HepG2 (cell line): ENCODE measurements around the gene TSGA10IP. TPM values are rescaled to one million over a fixed set of nuclear protein-coding genes. Genes with fewer than 3 reads are reported as not detected.

Experiments used
- ATAC-seq: fragments of 200-7000 bp; cut with Tn5 transposase; 3 replicates; pipeline ENCODE4 v1.9.1; 2020; ENCODE audit warnings: mild to moderate bottlenecking, moderate library complexity
- Bru-seq: library from RNA; stranded (reverse); fragments of 400-500 nt; gene quantifications from one replicate; lab custom pipeline; 2021; lab: Mats Ljungman, UMichigan
- BruChase-seq, 2 experiments: library from RNA; stranded (reverse); fragments of 400-500 nt; gene quantifications; one replicate each; lab custom pipeline; 2021; lab: Mats Ljungman, UMichigan
- BruUV-seq: library from RNA; stranded (reverse); fragments of 400-500 nt; replicated peaks from 2 replicates; lab custom pipeline; 2021; lab: Mats Ljungman, UMichigan
- CTCF ChIA-PET: fragments of 300-600 bp; formaldehyde crosslinking; extraction: SDS; loops from one replicate; lab custom pipeline; 2021; ENCODE audit warnings: low total read pairs, inconsistent platforms, low intra/inter-chr PET ratio; lab: Yijun Ruan, JAX
- POLR2A ChIA-PET: fragments of 350-600 bp; sonication (Branson Sonifier 250); formaldehyde crosslinking; loops from one replicate; lab custom pipeline; 2020; ENCODE audit warnings: antibody characterized with exemption, inconsistent platforms; lab: Yijun Ruan, JAX
- DNase-seq: peaks from one replicate; pipeline ENCODE4 v3.0.0-alpha.2; 2015; ENCODE audit warnings: low spot score
- FAIRE-seq: peaks from 3 replicates; lab custom pipeline; 2011; peaks lifted over from hg19 to GRCh38; lab: Jason Lieb, UNC
- H2AFZ ChIP-seq: one replicate; pipeline ENCODE4 v1.6.1; 2011; ENCODE audit warnings: low read length, inconsistent platforms
- H3K27ac ChIP-seq: fragments of 300-600 bp; 3 replicates; pipeline ENCODE4 v1.8.0; 2011; ENCODE audit warnings: mixed run types, mild to moderate bottlenecking, mixed read lengths, low read length, inconsistent platforms; ENCODE audit not compliant: insufficient read depth; ENCODE audit errors: extremely low read length
- H3K27me3 ChIP-seq, 2 experiments: fragments of 200-600 bp in 1 of 2; 2 replicates in 1 of 2; 3 replicates in 1 of 2; pipeline versions ENCODE4 v1.6.0 to v1.8.0; 2011; ENCODE audit warnings: low read length in 2 of 2, mild to moderate bottlenecking in 2 of 2, moderate library complexity in 2 of 2, inconsistent platforms in 1 of 2; ENCODE audit not compliant: insufficient read depth in 2 of 2, control insufficient read depth in 1 of 2
- H3K36me3 ChIP-seq, 2 experiments: fragments of 200-600 bp in 1 of 2; replicated peaks in 1 of 2; 2 replicates in 1 of 2; 3 replicates in 1 of 2; pipeline versions ENCODE4 v1.5.1 to v1.8.0; 2011; ENCODE audit warnings: low read length in 2 of 2, inconsistent platforms in 1 of 2; ENCODE audit not compliant: insufficient read depth in 2 of 2, control insufficient read depth in 1 of 2
- H3K4me1 ChIP-seq: 2 replicates; pipeline ENCODE4 v1.5.1; 2012; ENCODE audit warnings: low read length, inconsistent platforms; ENCODE audit not compliant: insufficient read depth
- H3K4me2 ChIP-seq: 2 replicates; pipeline ENCODE4 v1.6.0; 2011; ENCODE audit warnings: low read depth, low read length, inconsistent platforms
- H3K4me3 ChIP-seq, 3 experiments: fragments of 200-600 bp in 1 of 3; sonication (generic), shearing (Covaris generic) in 1 of 3; replicated peaks in 1 of 3; 2 replicates each; pipeline ENCODE4 v1.5.1; 2011 to 2016; ENCODE audit warnings: low read length in 3 of 3, inconsistent platforms in 2 of 3, low read depth in 2 of 3, mild to moderate bottlenecking in 2 of 3, control low read depth in 1 of 3, mixed read lengths in 1 of 3; ENCODE audit not compliant: insufficient read depth in 1 of 3
- H3K79me2 ChIP-seq: one replicate; pipeline ENCODE4 v1.6.1; 2011; ENCODE audit warnings: low read length, inconsistent platforms; ENCODE audit not compliant: insufficient read depth
- H3K9ac ChIP-seq: 2 replicates; pipeline ENCODE4 v1.6.0; 2011; ENCODE audit warnings: mild to moderate bottlenecking, low read depth, low read length, inconsistent platforms; ENCODE audit not compliant: insufficient read depth
- H3K9me3 ChIP-seq: 2 replicates; pipeline ENCODE4 v1.5.1; 2012; ENCODE audit warnings: mild to moderate bottlenecking, low read length
- H4K20me1 ChIP-seq: 2 replicates; pipeline ENCODE4 v1.6.0; 2011; ENCODE audit warnings: inconsistent platforms, mild to moderate bottlenecking, low read length, moderate library complexity; ENCODE audit not compliant: insufficient read depth
- CSRNP2 ChIP-seq: sonication (generic); formaldehyde crosslinking; conservative IDR thresholded peaks from 2 replicates; pipeline ENCODE4 v1.8.0; 2022; ENCODE audit warnings: low read depth, missing genetic modification reagents
- FOXM1 ChIP-seq: sonication (generic); formaldehyde crosslinking; IDR thresholded peaks from 2 replicates; pipeline ENCODE4 v1.5.0; 2020; ENCODE audit warnings: missing genetic modification reagents
- KLF9 ChIP-seq: IDR thresholded peaks from 2 replicates; pipeline ENCODE4 v1.6.1; 2016; ENCODE audit warnings: low read depth
- SNAPC5 ChIP-seq: sonication (generic); formaldehyde crosslinking; IDR thresholded peaks from 2 replicates; pipeline ENCODE4 v1.8.1; 2023; ENCODE audit warnings: mild to moderate bottlenecking, missing genetic modification reagents, borderline replicate concordance
- TMF1 ChIP-seq: sonication (generic); formaldehyde crosslinking; IDR thresholded peaks from 2 replicates; pipeline ENCODE4 v1.8.1; 2022; ENCODE audit warnings: low read depth, missing genetic modification reagents
- ZNF160 ChIP-seq: sonication (generic); formaldehyde crosslinking; IDR thresholded peaks from 2 replicates; pipeline ENCODE4 v1.8.0; 2022; ENCODE audit warnings: mild to moderate bottlenecking, inconsistent platforms, missing genetic modification reagents
- ZNF274 ChIP-seq: sonication (generic); formaldehyde crosslinking; IDR thresholded peaks from 2 replicates; pipeline ENCODE4 v1.5.1; 2020; ENCODE audit warnings: mild to moderate bottlenecking, missing genetic modification reagents
- WGBS: methylation state at CpG from one replicate; pipeline ENCODE4 v1.1.6; 2017; ENCODE audit warnings: low lambda C conversion rate; 5-methylcytosine and 5-hydroxymethylcytosine counted together
- in situ Hi-C: cut with HindIII; loops from 2 replicates; pipeline ENCODE4 v1.10.0; 2017; ENCODE audit warnings: low pct_unique_long_range_greater_than_20kb; ENCODE audit not compliant: extremely low pct_ligation_motif_present
- intact Hi-C: fragments of 100-400 bp; cut with micrococcal nuclease; formaldehyde crosslinking; loops from one replicate; pipeline ENCODE4 v1.10.0; 2022; ENCODE audit not compliant: unreplicated experiment
- long read RNA-seq, 2 experiments: library from RNA in 1 of 2; library from polyadenylated mRNA in 1 of 2; stranded (forward) in 1 of 2; unstranded in 1 of 2; transcript quantifications; one replicate each; pipeline ENCODE4 v2.0.0, GENCODE V29; 2019 to 2022
- polyA minus RNA-seq, 3 experiments: library from RNA; depleted of rRNA, polyadenylated mRNA; stranded (reverse); fragments of >200 nt; gene quantifications; 2 replicates each; pipeline ENCODE4 v1.2.3, GENCODE V29; 2011; ENCODE audit warnings: low replicate concordance in 1 of 3
- polyA plus RNA-seq, 8 experiments: library from polyadenylated mRNA; depleted of rRNA in 3 of 8; stranded (reverse) in 7 of 8; unstranded in 1 of 8; fragments of >200 nt; fragmentation: Illumina TruSeq in 4 of 8; extraction: Trizol in 4 of 8; gene quantifications; 2 replicates each; pipeline versions ENCODE4 v1.2.1 to v1.2.3, GENCODE V29; 2011 to 2016; ENCODE audit warnings: low read depth in 4 of 8, missing spikeins in 1 of 8, mixed read lengths in 1 of 8; ENCODE audit not compliant: insufficient read depth in 1 of 8
- total RNA-seq, 5 experiments: library from RNA; depleted of rRNA; stranded (reverse); fragments of >200 nt; fragmentation: Illumina TruSeq; extraction: Trizol; gene quantifications; 2 replicates each; pipeline ENCODE4 v1.2.3, GENCODE V29; 2016; ENCODE audit warnings: low read depth in 1 of 5

TSGA10IP gene
- not detected in 2 replicates for total RNA-seq (2016; rRNA removed; fragmentation: Illumina TruSeq; extraction: Trizol)
- not detected in 2 replicates for total RNA-seq (2016; cell fraction: cytosol; rRNA removed; fragmentation: Illumina TruSeq; extraction: Trizol; ENCODE audit: low read depth)
- 0.12 TPM in 1 of 2 replicates, not detected in the other for total RNA-seq (2016; cell fraction: insoluble cytoplasmic fraction; rRNA removed; fragmentation: Illumina TruSeq; extraction: Trizol)
- not detected in 2 replicates for total RNA-seq (2016; cell fraction: membrane; rRNA removed; fragmentation: Illumina TruSeq; extraction: Trizol)
- total RNA-seq (2016; cell fraction: nucleus; rRNA removed; fragmentation: Illumina TruSeq; extraction: Trizol) = not detected in 2 replicates
- 0.07 TPM in 1 of 2 replicates, not detected in the other for polyA plus RNA-seq (2011; rRNA removed)
- 0.05 and 0.12 TPM in 2 replicates for polyA plus RNA-seq (2011; cell fraction: cytosol; rRNA removed)
- polyA plus RNA-seq (2011; cell fraction: nucleus; rRNA removed) = 0.21 and 0.23 TPM in 2 replicates
- 0.07 and 0.12 TPM in 2 replicates for polyA plus RNA-seq (2012)
- 0.24 TPM in 1 of 2 replicates, not detected in the other for polyA plus RNA-seq (2016; cell fraction: cytosol; fragmentation: Illumina TruSeq; extraction: Trizol; ENCODE audit: low read depth)
- polyA plus RNA-seq (2016; cell fraction: insoluble cytoplasmic fraction; fragmentation: Illumina TruSeq; extraction: Trizol; ENCODE audit: low read depth) = not detected in 2 replicates
- not detected in 2 replicates for polyA plus RNA-seq (2016; cell fraction: membrane; fragmentation: Illumina TruSeq; extraction: Trizol; ENCODE audit: low read depth)
- polyA plus RNA-seq (2016; cell fraction: nucleus; fragmentation: Illumina TruSeq; extraction: Trizol; ENCODE audit: insufficient read depth, low read depth) = not detected in 2 replicates
- polyA minus RNA-seq (2011; rRNA and poly(A)+ RNA removed; ENCODE audit: low replicate concordance) = 0.12 TPM in 1 of 2 replicates, not detected in the other
- polyA minus RNA-seq (2011; cell fraction: cytosol; rRNA and poly(A)+ RNA removed) = not detected in 2 replicates
- polyA minus RNA-seq (2011; cell fraction: nucleus; rRNA and poly(A)+ RNA removed) = 0.37 TPM in 1 of 2 replicates, not detected in the other
- not detected for Bru-seq, nascent RNA
- BruChase-seq, experiment 1, labeled RNA remaining after a 6-hour chase = percentile 13 among the genes with signal in this experiment
- BruChase-seq, experiment 2, labeled RNA remaining after a 2-hour chase = not detected
- long read RNA-seq, experiment 1 = 0 reads
- long read RNA-seq, experiment 2 = 0 reads

GRCh38 chr11:65945430-65945911 lies at the start of gene TSGA10IP:
TSGA10IP (plus strand) TSS chr11:65945480; CDS start chr11:65945676, 196 bp downstream.
- H3K27me3 ChIP-seq = peaks cover 0 to 30% of the 10 kb centered on the region in 2 experiments; a peak in 4 of 5 replicates
- peak within 1 kb of the TSS in 1 of 3 experiments; percentile 12; a peak in 1 of 6 replicates for H3K4me3 ChIP-seq
- no TSS peak for BruUV-seq
- H3K27ac ChIP-seq = no peak within 1 kb of the TSS
- H3K9ac ChIP-seq = no peak within 1 kb of the TSS
- in situ Hi-C loops = no loop called here
- ChIA-PET POLR2A (no interaction called here), CTCF (no interaction called here)
- FAIRE-seq (no peak), ATAC-seq (peak; percentile 17), DNase-seq (no peak)
- peaks cover 76% of the 10 kb centered on the region for H3K4me1 ChIP-seq
- no peaks in the 10 kb centered on the region for H3K79me2 ChIP-seq
- H4K20me1 ChIP-seq = no peaks in the 10 kb centered on the region
- no peak within 1 kb of the TSS for H2AFZ ChIP-seq
- no peaks in the 10 kb centered on the region for H3K9me3 ChIP-seq
- intact Hi-C loops = no loop called here
- H3K36me3 ChIP-seq = no peaks in the 10 kb centered on the region
- 41% methylated on average over 10 of the region's 13 CpGs for WGBS
- TF ChIP-seq FOXM1 (CRISPR knock-in tag) = no peak
- no peak for TF ChIP-seq SNAPC5 (CRISPR knock-in tag)
- TF ChIP-seq ZNF160 (CRISPR knock-in tag) = no peak
- TF ChIP-seq KLF9 = no peak
- TF ChIP-seq ZNF274 (CRISPR knock-in tag) = no peak
- TF ChIP-seq TMF1 = no peak
- no peak for TF ChIP-seq CSRNP2
- H3K4me2 ChIP-seq = peak within 1 kb of the TSS; percentile 52
